KMS-11 (cell line): ENCODE data around the gene ZNF91.

Source experiments
- H2AFZ ChIP-seq: fragments of 200-600 bp; sonication (generic); 2 replicates; pipeline ENCODE4 v1.6.1; 2016; ENCODE audit warnings: antibody characterized with exemption, mixed run types, low read depth
- H3K27ac ChIP-seq: fragments of 200-600 bp; sonication (generic); 2 replicates; pipeline ENCODE4 v1.6.1; 2016; ENCODE audit warnings: mild to moderate bottlenecking, mixed run types
- H3K27me3 ChIP-seq: fragments of 200-600 bp; sonication (generic); 2 replicates; pipeline ENCODE4 v1.6.1; 2017; ENCODE audit warnings: mild to moderate bottlenecking, low read depth, mixed run types, moderate library complexity; ENCODE audit not compliant: insufficient read depth
- H3K36me3 ChIP-seq: fragments of 200-600 bp; sonication (generic); 2 replicates; pipeline ENCODE4 v1.6.1; 2017; ENCODE audit warnings: mild to moderate bottlenecking, mixed run types; ENCODE audit not compliant: insufficient read depth
- H3K4me1 ChIP-seq: fragments of 200-600 bp; sonication (generic); 2 replicates; pipeline ENCODE4 v1.6.1; 2016; ENCODE audit warnings: mild to moderate bottlenecking, low read depth, mixed run types; ENCODE audit not compliant: poor library complexity, severe bottlenecking
- H3K4me2 ChIP-seq: fragments of 200-600 bp; sonication (generic); 2 replicates; pipeline ENCODE4 v1.7.0; 2016; ENCODE audit warnings: mild to moderate bottlenecking, mixed run types
- H3K4me3 ChIP-seq: fragments of 200-600 bp; sonication (generic); IDR thresholded peaks from 2 replicates; pipeline ENCODE4 v1.6.1; 2017; ENCODE audit warnings: low read depth, low read length, mixed read lengths; ENCODE audit not compliant: insufficient read depth
- H3K79me2 ChIP-seq: fragments of 200-600 bp; sonication (generic); 2 replicates; pipeline ENCODE4 v1.6.1; 2016; ENCODE audit warnings: low read depth, mixed run types; ENCODE audit not compliant: insufficient read depth
- H3K9ac ChIP-seq: fragments of 200-600 bp; sonication (generic); 2 replicates; pipeline ENCODE4 v1.6.1; 2016; ENCODE audit warnings: mild to moderate bottlenecking, mixed run types
- H4K20me1 ChIP-seq: fragments of 200-600 bp; sonication (generic); 2 replicates; pipeline ENCODE4 v1.6.1; 2016; ENCODE audit warnings: mild to moderate bottlenecking, mixed run types; ENCODE audit not compliant: insufficient read depth
- TF ChIP-seq, protein P1 (sequence below): fragments of 200-600 bp; sonication (generic); conservative IDR thresholded peaks from 2 replicates; pipeline ENCODE4 v1.6.1; 2017; ENCODE audit warnings: low read depth, mild to moderate bottlenecking, antibody characterized with exemption, low read length, moderate library complexity, mixed read lengths

The ZNF91 gene

DNA sequence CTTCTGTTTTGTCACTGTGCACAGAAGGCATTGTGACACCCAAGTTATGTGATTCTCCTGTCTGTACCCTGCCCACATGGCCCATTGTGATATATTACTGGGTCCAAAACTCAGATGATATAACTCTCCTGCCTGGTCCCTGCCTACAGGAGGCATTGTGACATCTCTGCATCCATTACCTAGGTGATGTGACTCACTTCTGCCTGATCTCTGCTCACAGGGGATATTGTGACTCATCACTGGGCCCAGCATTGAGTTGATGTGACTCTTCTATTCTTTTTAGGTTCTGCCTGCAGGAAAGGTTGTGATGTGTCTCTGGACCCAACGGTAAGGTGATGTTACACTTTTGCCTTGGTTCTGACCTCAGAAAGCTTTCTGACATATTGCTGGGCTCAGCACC, 77.1 kb downstream of the ZNF91 start:
- Histone ChIP-seq H3K4me2 (no peak overlapping the region), H3K4me3 (no peak overlapping the region), H3K27me3 (no peaks in the 10 kb centered on the region), H3K79me2 (no peaks in the 10 kb centered on the region), H2AFZ (no peak overlapping the region), H3K36me3 (no peaks in the 10 kb centered on the region), H3K9ac (no peak overlapping the region), H3K4me1 (no peaks in the 10 kb centered on the region), H3K27ac (no peak overlapping the region), H4K20me1 (no peaks in the 10 kb centered on the region)
- TF ChIP-seq, protein P1, sequence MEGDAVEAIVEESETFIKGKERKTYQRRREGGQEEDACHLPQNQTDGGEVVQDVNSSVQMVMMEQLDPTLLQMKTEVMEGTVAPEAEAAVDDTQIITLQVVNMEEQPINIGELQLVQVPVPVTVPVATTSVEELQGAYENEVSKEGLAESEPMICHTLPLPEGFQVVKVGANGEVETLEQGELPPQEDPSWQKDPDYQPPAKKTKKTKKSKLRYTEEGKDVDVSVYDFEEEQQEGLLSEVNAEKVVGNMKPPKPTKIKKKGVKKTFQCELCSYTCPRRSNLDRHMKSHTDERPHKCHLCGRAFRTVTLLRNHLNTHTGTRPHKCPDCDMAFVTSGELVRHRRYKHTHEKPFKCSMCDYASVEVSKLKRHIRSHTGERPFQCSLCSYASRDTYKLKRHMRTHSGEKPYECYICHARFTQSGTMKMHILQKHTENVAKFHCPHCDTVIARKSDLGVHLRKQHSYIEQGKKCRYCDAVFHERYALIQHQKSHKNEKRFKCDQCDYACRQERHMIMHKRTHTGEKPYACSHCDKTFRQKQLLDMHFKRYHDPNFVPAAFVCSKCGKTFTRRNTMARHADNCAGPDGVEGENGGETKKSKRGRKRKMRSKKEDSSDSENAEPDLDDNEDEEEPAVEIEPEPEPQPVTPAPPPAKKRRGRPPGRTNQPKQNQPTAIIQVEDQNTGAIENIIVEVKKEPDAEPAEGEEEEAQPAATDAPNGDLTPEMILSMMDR: no peak

DNA sequence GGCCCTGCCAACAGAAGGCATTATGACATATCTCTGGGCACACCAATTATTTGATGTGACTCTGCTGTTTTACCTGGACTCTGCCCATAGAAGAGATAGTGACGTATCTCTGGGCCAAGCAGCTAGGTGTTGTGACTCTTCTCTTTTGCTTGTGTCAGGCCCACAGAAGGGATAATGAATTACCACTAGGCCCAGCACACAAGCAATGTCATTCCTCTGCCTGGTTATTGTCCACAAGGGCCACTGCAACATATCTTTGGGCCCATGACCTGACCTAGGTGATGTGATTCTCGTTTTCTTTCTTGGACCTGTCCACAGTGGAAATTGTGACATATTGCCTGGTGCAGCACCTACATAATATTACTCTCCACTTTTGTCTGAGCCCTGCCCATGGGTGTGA, 80.0 kb downstream of the ZNF91 start:
- Histone ChIP-seq H3K27ac (no peak overlapping the region), H3K4me1 (no peaks in the 10 kb centered on the region), H4K20me1 (no peaks in the 10 kb centered on the region), H2AFZ (no peak overlapping the region), H3K4me3 (no peak overlapping the region), H3K4me2 (no peak overlapping the region), H3K27me3 (no peaks in the 10 kb centered on the region), H3K36me3 (no peaks in the 10 kb centered on the region), H3K79me2 (no peaks in the 10 kb centered on the region), H3K9ac (no peak overlapping the region)
- TF ChIP-seq, protein P1: no peak

DNA sequence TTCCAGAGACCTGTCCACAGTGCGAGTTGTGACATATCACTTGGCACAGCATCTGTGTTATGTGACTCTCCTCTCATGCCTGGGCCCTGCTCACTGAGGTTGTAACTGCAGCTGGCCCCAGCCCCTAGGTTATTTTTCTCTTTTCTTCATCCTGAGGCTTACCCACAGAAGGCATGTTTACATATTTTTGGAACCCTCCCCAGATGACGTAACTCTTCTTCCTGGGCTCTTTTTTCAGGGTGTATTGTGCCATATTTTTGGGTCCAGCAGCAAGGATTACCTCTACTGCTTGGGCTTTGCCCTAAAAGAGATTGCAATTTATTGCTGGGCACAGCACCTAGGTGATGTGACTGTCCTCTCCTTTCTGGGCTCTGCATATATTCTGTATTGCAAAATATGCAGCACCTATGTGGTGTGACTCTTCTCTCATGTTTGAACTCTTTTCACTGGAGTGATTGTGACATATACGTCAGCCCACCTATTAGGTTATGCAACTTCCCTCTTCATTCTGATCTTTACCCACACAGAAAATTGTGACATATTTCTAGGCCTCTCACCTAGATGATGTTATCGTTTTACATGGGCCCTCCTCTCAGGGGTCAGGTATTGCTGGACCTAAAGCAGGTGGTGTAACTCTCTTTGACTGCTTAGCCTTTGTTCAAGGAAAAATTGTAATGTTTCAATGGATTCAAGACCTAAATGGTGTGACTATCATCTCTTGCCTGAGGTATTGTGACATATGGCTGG, 80.6 kb downstream of the ZNF91 start:
- no peaks in the 10 kb centered on the region for H3K27me3 ChIP-seq
- H3K4me3 ChIP-seq: no peak overlapping the region
- no peak overlapping the region for H2AFZ ChIP-seq
- H4K20me1 ChIP-seq: no peaks in the 10 kb centered on the region
- TF ChIP-seq, protein P1: no peak
- no peaks in the 10 kb centered on the region for H3K36me3 ChIP-seq
- no peaks in the 10 kb centered on the region for H3K4me1 ChIP-seq
- H3K4me2 ChIP-seq: no peak overlapping the region
- H3K79me2 ChIP-seq: no peaks in the 10 kb centered on the region
- H3K9ac ChIP-seq: no peak overlapping the region
- no peak overlapping the region for H3K27ac ChIP-seq

DNA sequence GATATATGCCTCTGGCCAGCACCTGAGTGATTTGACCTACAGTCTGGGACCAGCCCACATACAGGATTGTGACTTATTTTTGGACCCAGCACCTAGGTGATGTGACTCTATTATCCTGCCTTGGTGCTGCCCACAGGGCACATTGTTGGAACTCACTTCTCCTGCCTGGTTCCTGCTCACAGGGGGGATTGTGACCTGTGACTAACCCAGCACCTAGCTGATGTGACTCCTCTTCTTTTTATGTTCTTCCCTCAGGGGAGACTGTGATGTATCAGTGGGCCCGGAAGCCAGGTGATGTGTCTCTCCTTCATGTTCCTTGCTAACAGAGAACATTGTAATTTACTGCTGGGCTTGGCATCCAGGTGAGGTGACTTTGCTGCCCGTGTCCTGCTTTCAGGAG, 82.1 kb downstream of the ZNF91 start:
- TF ChIP-seq, protein P1: no peak
- Histone ChIP-seq H3K27ac (no peak overlapping the region), H3K36me3 (no peaks in the 10 kb centered on the region), H3K27me3 (no peaks in the 10 kb centered on the region), H3K4me2 (no peak overlapping the region), H4K20me1 (no peaks in the 10 kb centered on the region), H2AFZ (no peak overlapping the region), H3K4me1 (no peaks in the 10 kb centered on the region), H3K79me2 (no peaks in the 10 kb centered on the region), H3K9ac (no peak overlapping the region), H3K4me3 (no peak overlapping the region)
